Hepatocyte (in vitro differentiated cells): ENCODE data around the gene IRF8. TPM values are rescaled to one million over a fixed set of nuclear protein-coding genes. Genes with fewer than 3 reads are reported as not detected.
"Not testable (repeated sequence)": the region's sequence is repeated elsewhere in the genome, so short reads cannot be mapped to it uniquely, and the experiment has no call there.

ENCODE experiments used
- DNase-seq: peaks from one replicate; pipeline ENCODE4 v3.0.0-alpha.2; 2016; ENCODE audit warnings: low spot score
- H2AFZ ChIP-seq: fragments of 200-600 bp; sonication (generic); 2 replicates; pipeline ENCODE4 v1.6.0; 2016; ENCODE audit warnings: antibody characterized with exemption, mild to moderate bottlenecking
- H3K27ac ChIP-seq: fragments of 200-600 bp; sonication (generic); 2 replicates; pipeline ENCODE4 v1.5.1; 2016; ENCODE audit warnings: mild to moderate bottlenecking
- H3K27me3 ChIP-seq: fragments of 200-600 bp; sonication (generic); 2 replicates; pipeline ENCODE4 v1.6.1; 2016
- H3K36me3 ChIP-seq: fragments of 200-600 bp; sonication (generic); replicated peaks from 2 replicates; pipeline ENCODE4 v1.5.1; 2016; ENCODE audit warnings: low read depth; ENCODE audit not compliant: insufficient read depth
- H3K4me1 ChIP-seq: fragments of 200-600 bp; sonication (generic); 2 replicates; pipeline ENCODE4 v1.5.1; 2016; ENCODE audit warnings: mild to moderate bottlenecking, moderate library complexity; ENCODE audit not compliant: insufficient read depth
- H3K4me2 ChIP-seq: fragments of 200-600 bp; sonication (generic); 2 replicates; pipeline ENCODE4 v1.6.0; 2016
- H3K4me3 ChIP-seq: fragments of 200-600 bp; sonication (generic); 2 replicates; pipeline ENCODE4 v1.5.1; 2016; ENCODE audit warnings: mild to moderate bottlenecking
- H3K79me2 ChIP-seq: fragments of 200-600 bp; sonication (generic); 2 replicates; pipeline ENCODE4 v1.6.0; 2017; ENCODE audit warnings: mild to moderate bottlenecking
- H3K9me2 ChIP-seq: fragments of 200-600 bp; sonication (generic); replicated peaks from 2 replicates; pipeline ENCODE4 v1.6.0; 2017; ENCODE audit warnings: mild to moderate bottlenecking; ENCODE audit not compliant: insufficient read depth
- H3K9me3 ChIP-seq: fragments of 200-600 bp; sonication (generic); 2 replicates; pipeline ENCODE4 v1.5.1; 2016; ENCODE audit warnings: low read depth, mild to moderate bottlenecking
- H4K20me1 ChIP-seq: fragments of 200-600 bp; sonication (generic); 2 replicates; pipeline ENCODE4 v1.6.0; 2016; ENCODE audit warnings: mild to moderate bottlenecking; ENCODE audit not compliant: insufficient read depth, poor library complexity, severe bottlenecking
- EZH2 ChIP-seq: fragments of 200-600 bp; sonication (generic); IDR thresholded peaks from 2 replicates; pipeline ENCODE4 v1.6.1; 2016; ENCODE audit warnings: antibody characterized with exemption, mild to moderate bottlenecking, borderline replicate concordance
- EZH2phosphoT487 ChIP-seq: fragments of 200-600 bp; sonication (generic); IDR thresholded peaks from one replicate; pipeline ENCODE4 v1.6.1; 2018; ENCODE audit warnings: antibody characterized with exemption, mild to moderate bottlenecking, low read depth, moderate library complexity; ENCODE audit not compliant: unreplicated experiment, severe bottlenecking
- WGBS: methylation state at CpG from one replicate; pipeline ENCODE4 v1.1.6; 2016; ENCODE audit warnings: low lambda C conversion rate; ENCODE audit errors: missing lambda C conversion rate; 5-methylcytosine and 5-hydroxymethylcytosine counted together
- polyA plus RNA-seq: library from polyadenylated mRNA; unstranded; fragments of >200 nt; fragmentation: Nextera tagmentation; extraction: Ambion mirVana; gene quantifications from 2 replicates; pipeline ENCODE4 v1.2.1, GENCODE V29; 2016
- total RNA-seq: library from RNA; depleted of rRNA; stranded (reverse); fragments of >200 nt; gene quantifications from 2 replicates; pipeline ENCODE4 v1.2.3, GENCODE V29; 2014
- TF ChIP-seq, protein P1 (sequence below): fragments of 200-600 bp; sonication (generic); IDR thresholded peaks from 2 replicates; pipeline ENCODE4 v1.5.1; 2016; ENCODE audit warnings: antibody characterized with exemption, mild to moderate bottlenecking; ENCODE audit not compliant: poor library complexity

IRF8 gene
- total and polyA plus RNA-seq, 2 experiments from 2014 or later = 6.9 to 8.4 TPM

DNA sequence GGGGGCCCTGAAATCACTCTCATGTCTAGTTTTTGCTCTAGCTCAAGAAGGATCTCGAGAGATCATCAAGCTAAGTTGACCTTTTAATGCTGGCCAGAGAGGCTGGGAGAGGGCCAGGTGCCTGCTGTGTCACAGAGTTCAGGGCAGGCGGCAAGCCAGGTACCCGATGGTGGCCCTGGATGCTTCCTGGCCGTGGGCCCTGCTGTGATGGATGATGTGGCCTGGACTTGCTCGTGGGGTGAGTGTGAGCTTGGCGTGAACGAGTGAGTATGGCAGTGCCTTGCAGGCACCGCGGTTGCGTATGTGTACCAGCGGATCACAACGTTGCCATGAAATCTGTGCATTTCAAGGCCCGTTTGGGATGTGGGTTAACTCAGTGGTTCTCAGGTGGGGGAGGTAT lies 7.4 kb downstream of the IRF8 start:
- Histone ChIP-seq H3K4me3 (no peak overlapping the region), H2AFZ (no peak overlapping the region), H3K36me3 (no peaks in the 10 kb centered on the region), H3K4me1 (peaks cover 2% of the 10 kb centered on the region), H4K20me1 (no peaks in the 10 kb centered on the region), H3K9me2 (no peaks in the 10 kb centered on the region), H3K4me2 (no peak overlapping the region), H3K27me3 (no peaks in the 10 kb centered on the region), H3K27ac (no peak overlapping the region), H3K9me3 (no peaks in the 10 kb centered on the region), H3K79me2 (peaks cover 11% of the 10 kb centered on the region)
- DNase-seq = no peak
- 94% methylated on average over 13 of the region's 13 CpGs for WGBS
- TF ChIP-seq EZH2 = no peak
- no peak for TF ChIP-seq EZH2phosphoT487

DNA sequence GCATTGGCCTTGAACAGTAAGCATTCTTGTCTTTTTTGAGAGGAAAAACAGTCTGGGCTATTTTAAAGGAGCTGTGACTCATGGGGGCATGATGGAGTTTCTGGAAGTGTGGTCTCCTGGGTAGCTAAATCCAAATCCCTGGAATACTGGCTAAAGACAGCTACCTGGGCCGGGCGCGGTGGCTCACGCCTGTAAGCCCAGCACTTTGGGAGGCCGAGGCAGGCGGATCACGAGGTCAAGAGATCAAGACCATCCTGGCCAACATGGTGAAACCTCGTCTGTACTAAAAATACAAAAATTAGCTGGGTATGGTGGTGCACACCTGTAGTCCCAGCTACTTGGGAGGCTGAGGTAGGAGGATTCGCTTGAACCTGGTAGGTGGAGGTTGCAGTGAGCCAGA lies 8.3 kb downstream of the IRF8 start:
- WGBS = 99% methylated on average over 9 of the region's 9 CpGs
- not testable (repeated sequence) for H3K27ac ChIP-seq

DNA sequence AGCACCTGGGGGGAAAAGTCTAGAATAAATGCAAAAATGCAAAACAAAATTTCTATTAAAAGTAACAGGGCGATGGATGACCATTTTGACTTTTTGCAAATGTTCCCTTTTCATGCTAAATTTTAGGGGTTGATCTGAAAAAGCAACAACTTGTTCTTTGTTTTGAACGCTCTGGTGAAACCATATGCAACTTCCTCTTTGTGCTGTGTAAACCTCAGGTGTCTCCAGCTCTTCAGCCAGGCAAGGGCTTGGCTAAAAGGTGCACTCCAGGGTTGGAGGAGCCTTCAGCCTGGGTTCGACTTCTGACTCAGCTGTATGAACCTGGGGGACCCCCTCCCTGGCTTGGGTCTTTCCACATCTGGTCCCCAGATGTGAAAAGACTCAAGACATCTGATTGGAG lies 9.5 kb downstream of the IRF8 start:
- Histone ChIP-seq H3K27ac (no peak overlapping the region), H2AFZ (no peak overlapping the region), H3K4me2 (no peak overlapping the region), H3K4me1 (peaks cover 15% of the 10 kb centered on the region), H3K36me3 (no peaks in the 10 kb centered on the region), H3K4me3 (no peak overlapping the region), H3K79me2 (peaks cover 3% of the 10 kb centered on the region), H3K9me3 (no peaks in the 10 kb centered on the region), H4K20me1 (no peaks in the 10 kb centered on the region), H3K27me3 (no peaks in the 10 kb centered on the region), H3K9me2 (no peaks in the 10 kb centered on the region)
- TF ChIP-seq, protein P1, sequence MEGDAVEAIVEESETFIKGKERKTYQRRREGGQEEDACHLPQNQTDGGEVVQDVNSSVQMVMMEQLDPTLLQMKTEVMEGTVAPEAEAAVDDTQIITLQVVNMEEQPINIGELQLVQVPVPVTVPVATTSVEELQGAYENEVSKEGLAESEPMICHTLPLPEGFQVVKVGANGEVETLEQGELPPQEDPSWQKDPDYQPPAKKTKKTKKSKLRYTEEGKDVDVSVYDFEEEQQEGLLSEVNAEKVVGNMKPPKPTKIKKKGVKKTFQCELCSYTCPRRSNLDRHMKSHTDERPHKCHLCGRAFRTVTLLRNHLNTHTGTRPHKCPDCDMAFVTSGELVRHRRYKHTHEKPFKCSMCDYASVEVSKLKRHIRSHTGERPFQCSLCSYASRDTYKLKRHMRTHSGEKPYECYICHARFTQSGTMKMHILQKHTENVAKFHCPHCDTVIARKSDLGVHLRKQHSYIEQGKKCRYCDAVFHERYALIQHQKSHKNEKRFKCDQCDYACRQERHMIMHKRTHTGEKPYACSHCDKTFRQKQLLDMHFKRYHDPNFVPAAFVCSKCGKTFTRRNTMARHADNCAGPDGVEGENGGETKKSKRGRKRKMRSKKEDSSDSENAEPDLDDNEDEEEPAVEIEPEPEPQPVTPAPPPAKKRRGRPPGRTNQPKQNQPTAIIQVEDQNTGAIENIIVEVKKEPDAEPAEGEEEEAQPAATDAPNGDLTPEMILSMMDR = no peak
- no peak for TF ChIP-seq EZH2phosphoT487
- TF ChIP-seq EZH2 = no peak
- WGBS = 89% methylated on average over 3 of the region's 3 CpGs
- DNase-seq = no peak

More for the DNA sequence above, 8.3 kb downstream of the IRF8 start:
- H2AFZ ChIP-seq, H3K36me3 ChIP-seq, H3K79me2 ChIP-seq, H3K27me3 ChIP-seq, H3K9me3 ChIP-seq, H3K4me2 ChIP-seq, DNase-seq, H4K20me1 ChIP-seq, H3K9me2 ChIP-seq, H3K4me3 ChIP-seq: not testable (repeated sequence)
- H3K4me1 ChIP-seq = peaks cover 11% of the 10 kb centered on the region

DNA sequence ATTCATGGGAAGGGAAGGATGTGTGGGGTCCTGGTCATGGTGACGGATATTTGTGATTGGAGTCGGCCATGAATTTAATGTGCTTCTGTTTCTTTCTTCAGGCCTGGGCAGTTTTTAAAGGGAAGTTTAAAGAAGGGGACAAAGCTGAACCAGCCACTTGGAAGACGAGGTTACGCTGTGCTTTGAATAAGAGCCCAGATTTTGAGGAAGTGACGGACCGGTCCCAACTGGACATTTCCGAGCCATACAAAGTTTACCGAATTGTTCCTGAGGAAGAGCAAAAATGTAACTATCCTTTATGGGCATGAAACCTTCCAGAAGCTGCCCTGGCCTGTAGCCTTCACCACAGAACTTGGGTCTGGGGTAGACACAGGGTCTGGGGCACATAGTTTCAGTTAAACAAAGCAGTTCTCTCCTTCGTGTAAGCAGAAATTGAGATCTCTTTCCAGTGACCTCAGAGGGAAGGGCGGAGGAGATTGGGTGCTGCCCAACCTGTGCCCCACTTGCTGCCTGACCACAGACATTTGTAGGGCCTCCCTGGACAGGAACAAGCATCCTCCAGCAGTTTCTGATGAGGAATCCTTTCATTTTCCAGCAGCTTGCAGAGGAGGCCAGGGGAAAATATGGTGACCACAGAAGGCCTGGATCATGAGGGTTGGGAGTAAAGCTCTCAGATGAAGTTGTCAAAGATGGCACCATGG lies 10.1 kb downstream of the IRF8 start:
- Histone ChIP-seq H3K27ac (no peak overlapping the region), H3K4me1 (peaks cover 15% of the 10 kb centered on the region), H4K20me1 (no peaks in the 10 kb centered on the region), H3K4me2 (no peak overlapping the region), H3K4me3 (no peak overlapping the region), H3K9me2 (no peaks in the 10 kb centered on the region), H3K79me2 (peaks cover 3% of the 10 kb centered on the region), H2AFZ (no peak overlapping the region), H3K27me3 (no peaks in the 10 kb centered on the region), H3K9me3 (no peaks in the 10 kb centered on the region), H3K36me3 (no peaks in the 10 kb centered on the region)
- DNase-seq = no peak
- TF ChIP-seq EZH2 (no peak), EZH2phosphoT487 (no peak)
- TF ChIP-seq, protein P1 = no peak
- WGBS = 91% methylated on average over 10 of the region's 10 CpGs
